Esophagus muscularis mucosa (tissue), 4 donors: ENCODE data around the gene VRK1.

Source experiments
- EP300 ChIP-seq: sonication (generic); formaldehyde crosslinking; IDR thresholded peaks from one replicate; pipeline ENCODE4 v1.6.1; 2017; ENCODE audit warnings: antibody characterized with exemption
- POLR2A ChIP-seq: fragments of 450-650 bp; IDR thresholded peaks from one replicate; pipeline ENCODE4 v1.6.1; 2017; ENCODE audit warnings: antibody characterized with exemption, moderate library complexity, mild to moderate bottlenecking, low read depth
- TF ChIP-seq, protein P1 (sequence below), 3 experiments: fragments of 200-600 bp in 2 of 3; fragments of 450-650 bp in 1 of 3; sonication (generic) in 2 of 3; IDR thresholded peaks; one replicate each; pipeline ENCODE4 v1.5.1; 2017 to 2019; ENCODE audit warnings: antibody characterized with exemption in 3 of 3, mild to moderate bottlenecking in 2 of 3, moderate library complexity in 1 of 3

GRCh38 chr14:96793547-96793946 lies 3.6 kb upstream of the VRK1 start:
- TF ChIP-seq, protein P1, sequence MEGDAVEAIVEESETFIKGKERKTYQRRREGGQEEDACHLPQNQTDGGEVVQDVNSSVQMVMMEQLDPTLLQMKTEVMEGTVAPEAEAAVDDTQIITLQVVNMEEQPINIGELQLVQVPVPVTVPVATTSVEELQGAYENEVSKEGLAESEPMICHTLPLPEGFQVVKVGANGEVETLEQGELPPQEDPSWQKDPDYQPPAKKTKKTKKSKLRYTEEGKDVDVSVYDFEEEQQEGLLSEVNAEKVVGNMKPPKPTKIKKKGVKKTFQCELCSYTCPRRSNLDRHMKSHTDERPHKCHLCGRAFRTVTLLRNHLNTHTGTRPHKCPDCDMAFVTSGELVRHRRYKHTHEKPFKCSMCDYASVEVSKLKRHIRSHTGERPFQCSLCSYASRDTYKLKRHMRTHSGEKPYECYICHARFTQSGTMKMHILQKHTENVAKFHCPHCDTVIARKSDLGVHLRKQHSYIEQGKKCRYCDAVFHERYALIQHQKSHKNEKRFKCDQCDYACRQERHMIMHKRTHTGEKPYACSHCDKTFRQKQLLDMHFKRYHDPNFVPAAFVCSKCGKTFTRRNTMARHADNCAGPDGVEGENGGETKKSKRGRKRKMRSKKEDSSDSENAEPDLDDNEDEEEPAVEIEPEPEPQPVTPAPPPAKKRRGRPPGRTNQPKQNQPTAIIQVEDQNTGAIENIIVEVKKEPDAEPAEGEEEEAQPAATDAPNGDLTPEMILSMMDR (IDR thresholded peaks at IDR 0.05), result no peak
- TF ChIP-seq EP300 (no peak), POLR2A (no peak)
